ENCODE results near the gene CADPS2.

The CADPS2 gene

DNA sequence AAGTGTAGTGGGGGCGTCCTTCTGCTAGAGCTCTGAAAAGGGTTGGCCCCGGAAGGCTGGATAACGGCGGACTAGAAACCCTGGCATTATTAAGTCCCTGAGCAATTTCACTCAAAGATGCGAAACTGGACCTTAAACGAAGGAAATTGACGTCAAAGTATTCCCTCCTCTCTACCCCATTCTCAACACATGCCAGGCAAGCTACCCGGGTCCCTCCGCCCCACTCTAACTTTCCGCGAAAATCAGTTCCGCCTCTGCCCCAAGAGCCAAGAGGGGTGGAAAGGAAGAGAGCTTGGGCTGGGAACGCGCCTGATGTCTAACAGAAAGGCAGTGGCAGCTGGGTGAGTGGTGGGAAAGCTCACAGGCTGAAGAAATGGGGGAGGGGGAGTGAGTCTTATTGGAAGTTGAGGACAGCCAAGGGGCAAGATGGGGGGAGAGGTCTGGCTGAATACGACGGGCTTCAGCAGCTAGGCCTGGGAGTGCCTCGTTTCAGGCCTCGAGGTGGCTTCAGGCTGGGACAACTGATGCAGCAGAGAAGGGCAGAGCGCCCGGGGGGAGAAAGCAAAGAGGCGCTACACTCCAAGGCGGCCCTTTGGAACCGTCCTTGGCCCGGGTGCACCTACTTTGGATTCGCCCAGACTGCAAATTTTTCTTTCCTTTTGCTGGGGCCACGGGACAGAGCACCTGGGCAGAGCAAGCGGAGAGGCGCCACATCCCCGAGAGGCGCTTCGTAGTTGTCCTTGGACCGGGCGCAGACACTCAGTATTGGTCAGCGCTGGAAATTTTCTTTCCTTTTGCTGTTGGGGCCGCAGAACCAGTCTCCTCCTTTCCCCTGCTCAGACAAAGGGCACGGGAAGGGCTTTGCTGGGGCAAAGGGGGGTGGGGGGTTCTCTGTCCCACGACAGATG is 579.7 kb downstream of the CADPS2 start:
- Histone ChIP-seq H3K4me1 (ENCODE audit: insufficient read depth, low read length) (no peaks in the 10 kb centered on the region), H3K4me3 (ENCODE audit: low read depth in 1 of 2, low read length in 2 of 2) (no peak overlapping the region), H3K4me2 (ENCODE audit: insufficient read depth, low read length) (no peak overlapping the region), H3K27me3 (ENCODE audit: insufficient read depth, low read length, poor library complexity) (no peaks in the 10 kb centered on the region), H3K9ac (ENCODE audit: low read depth, low read length) (no peak overlapping the region), H4K20me1 (ENCODE audit: insufficient read depth, low read length) (no peaks in the 10 kb centered on the region), H3K36me3 (ENCODE audit: insufficient read depth, low read length) (no peaks in the 10 kb centered on the region), H3K9me3 (ENCODE audit: insufficient read depth, low read length, severe bottlenecking) (peaks cover 12% of the 10 kb centered on the region), H3K79me2 (ENCODE audit: insufficient read depth, low read length) (no peaks in the 10 kb centered on the region), H3K27ac (ENCODE audit: low read length) (no peak overlapping the region), H2AFZ (ENCODE audit: low read depth, low read length) (no peak overlapping the region)
- no peak for DNase-seq
- TF ChIP-seq EZH2 (IDR thresholded peaks at IDR 0.05; ENCODE audit: borderline replicate concordance, low read depth, low read length, severe bottlenecking), result no peak
- TF ChIP-seq, protein P1, sequence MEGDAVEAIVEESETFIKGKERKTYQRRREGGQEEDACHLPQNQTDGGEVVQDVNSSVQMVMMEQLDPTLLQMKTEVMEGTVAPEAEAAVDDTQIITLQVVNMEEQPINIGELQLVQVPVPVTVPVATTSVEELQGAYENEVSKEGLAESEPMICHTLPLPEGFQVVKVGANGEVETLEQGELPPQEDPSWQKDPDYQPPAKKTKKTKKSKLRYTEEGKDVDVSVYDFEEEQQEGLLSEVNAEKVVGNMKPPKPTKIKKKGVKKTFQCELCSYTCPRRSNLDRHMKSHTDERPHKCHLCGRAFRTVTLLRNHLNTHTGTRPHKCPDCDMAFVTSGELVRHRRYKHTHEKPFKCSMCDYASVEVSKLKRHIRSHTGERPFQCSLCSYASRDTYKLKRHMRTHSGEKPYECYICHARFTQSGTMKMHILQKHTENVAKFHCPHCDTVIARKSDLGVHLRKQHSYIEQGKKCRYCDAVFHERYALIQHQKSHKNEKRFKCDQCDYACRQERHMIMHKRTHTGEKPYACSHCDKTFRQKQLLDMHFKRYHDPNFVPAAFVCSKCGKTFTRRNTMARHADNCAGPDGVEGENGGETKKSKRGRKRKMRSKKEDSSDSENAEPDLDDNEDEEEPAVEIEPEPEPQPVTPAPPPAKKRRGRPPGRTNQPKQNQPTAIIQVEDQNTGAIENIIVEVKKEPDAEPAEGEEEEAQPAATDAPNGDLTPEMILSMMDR (IDR thresholded peaks at IDR 0.05; ENCODE audit: borderline replicate concordance, extremely low read depth, low read length, poor library complexity, severe bottlenecking), result no peak
- ATAC-seq (ENCODE audit: insufficient read depth, low read depth), result no peak

DNA sequence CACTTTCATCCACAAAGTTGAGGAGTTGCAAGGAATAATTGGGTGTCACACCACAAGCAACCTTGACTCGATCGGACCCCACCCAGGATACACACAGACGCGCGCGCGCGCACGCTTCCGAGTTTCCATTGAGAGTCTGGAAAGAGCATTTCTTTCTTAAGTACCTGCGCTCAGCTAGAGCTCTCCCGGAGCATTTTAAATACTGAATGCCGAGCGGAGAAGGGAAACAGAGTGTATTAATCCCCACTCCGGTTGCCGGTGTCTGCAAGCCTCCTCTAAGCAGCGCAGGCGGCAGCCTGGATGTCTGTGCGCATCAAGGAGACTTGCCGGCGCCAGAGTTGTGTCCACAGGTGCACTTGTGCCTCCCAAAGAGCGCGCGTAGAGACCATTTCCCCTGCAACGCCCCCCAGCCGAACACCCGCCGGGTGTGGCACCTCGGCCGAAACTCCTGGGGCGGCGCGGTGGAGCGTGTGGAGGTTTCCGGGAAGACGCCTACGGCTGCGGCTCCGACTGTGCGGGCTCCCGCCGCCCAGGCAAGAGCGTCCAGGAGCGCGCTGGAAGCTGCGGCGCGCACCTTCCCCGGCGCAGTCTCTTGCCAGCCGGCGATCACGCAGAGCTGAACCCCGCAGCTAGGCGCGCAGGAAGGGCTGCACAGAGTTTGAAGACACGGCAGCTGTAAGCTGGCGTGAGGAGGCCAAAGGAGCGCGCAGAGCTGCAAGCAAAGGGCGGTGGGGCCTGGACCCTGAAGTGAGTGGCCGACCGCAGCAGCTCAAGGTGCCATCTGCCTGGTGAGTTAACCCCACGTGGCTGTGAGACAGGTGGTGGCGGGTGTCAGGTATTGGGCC is 580.6 kb downstream of the CADPS2 start:
- H4K20me1 ChIP-seq (ENCODE audit: insufficient read depth, low read length), result no peaks in the 10 kb centered on the region
- H3K9ac ChIP-seq (ENCODE audit: low read depth, low read length), result no peak overlapping the region
- H2AFZ ChIP-seq (ENCODE audit: low read depth, low read length), result no peak overlapping the region
- no peaks in the 10 kb centered on the region for H3K27me3 ChIP-seq (ENCODE audit: insufficient read depth, low read length, poor library complexity)
- ATAC-seq (ENCODE audit: insufficient read depth, low read depth) (no peak), DNase-seq (no peak)
- H3K4me2 ChIP-seq (ENCODE audit: insufficient read depth, low read length), result no peak overlapping the region
- H3K4me3 ChIP-seq (ENCODE audit: low read depth in 1 of 2, low read length in 2 of 2), result no peak overlapping the region
- H3K4me1 ChIP-seq (ENCODE audit: insufficient read depth, low read length), result no peaks in the 10 kb centered on the region
- no peaks in the 10 kb centered on the region for H3K79me2 ChIP-seq (ENCODE audit: insufficient read depth, low read length)
- H3K27ac ChIP-seq (ENCODE audit: low read length), result no peak overlapping the region
- no peaks in the 10 kb centered on the region for H3K36me3 ChIP-seq (ENCODE audit: insufficient read depth, low read length)
- TF ChIP-seq EZH2 (IDR thresholded peaks at IDR 0.05; ENCODE audit: borderline replicate concordance, low read depth, low read length, severe bottlenecking), result no peak
- TF ChIP-seq, protein P1 (IDR thresholded peaks at IDR 0.05; ENCODE audit: borderline replicate concordance, extremely low read depth, low read length, poor library complexity, severe bottlenecking), result no peak
- H3K9me3 ChIP-seq (ENCODE audit: insufficient read depth, low read length, severe bottlenecking), result peaks cover 12% of the 10 kb centered on the region

DNA sequence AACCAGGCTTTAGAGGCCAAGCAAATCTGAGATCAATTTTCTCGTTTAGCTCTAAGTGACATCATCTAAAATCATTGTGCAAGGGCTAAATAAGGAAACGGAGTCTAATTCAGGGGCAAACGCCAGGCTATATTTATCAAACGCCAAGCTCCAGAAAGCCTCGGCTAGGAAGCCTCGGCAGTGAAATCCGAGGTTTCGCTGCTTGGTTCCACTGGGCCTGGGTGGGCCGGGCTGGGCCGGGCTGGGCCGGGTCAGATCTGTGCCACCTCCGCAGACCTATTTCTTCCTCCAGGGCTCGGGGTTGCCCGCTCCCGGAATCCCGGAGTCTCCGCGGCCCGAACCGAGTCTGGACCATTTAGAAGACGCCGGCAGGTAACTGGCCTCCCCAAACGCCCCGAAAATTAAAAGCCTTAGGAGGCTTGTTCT is 581.3 kb downstream of the CADPS2 start:
- TF ChIP-seq EZH2 (IDR thresholded peaks at IDR 0.05; ENCODE audit: borderline replicate concordance, low read depth, low read length, severe bottlenecking), result no peak
- no peak overlapping the region for H2AFZ ChIP-seq (ENCODE audit: low read depth, low read length)
- H4K20me1 ChIP-seq (ENCODE audit: insufficient read depth, low read length), result no peaks in the 10 kb centered on the region
- ATAC-seq (ENCODE audit: insufficient read depth, low read depth) (no peak), DNase-seq (no peak)
- peaks cover 12% of the 10 kb centered on the region for H3K9me3 ChIP-seq (ENCODE audit: insufficient read depth, low read length, severe bottlenecking)
- H3K27me3 ChIP-seq (ENCODE audit: insufficient read depth, low read length, poor library complexity), result no peaks in the 10 kb centered on the region
- H3K36me3 ChIP-seq (ENCODE audit: insufficient read depth, low read length), result no peaks in the 10 kb centered on the region
- H3K9ac ChIP-seq (ENCODE audit: low read depth, low read length), result no peak overlapping the region
- H3K4me1 ChIP-seq (ENCODE audit: insufficient read depth, low read length), result no peaks in the 10 kb centered on the region
- no peak overlapping the region for H3K4me3 ChIP-seq (ENCODE audit: low read depth in 1 of 2, low read length in 2 of 2)
- H3K27ac ChIP-seq (ENCODE audit: low read length), result no peak overlapping the region
- H3K4me2 ChIP-seq (ENCODE audit: insufficient read depth, low read length), result no peak overlapping the region
- H3K79me2 ChIP-seq (ENCODE audit: insufficient read depth, low read length), result no peaks in the 10 kb centered on the region
